ENCODE data around the gene CNDP1. TPM values are rescaled to one million over a fixed set of nuclear protein-coding genes. Genes with fewer than 3 reads are reported as not detected.

CNDP1 gene
- polyA plus RNA-seq, 1 donor (not counting 4 experiments of a cell fraction or from before 2014, with no cell fraction given): not detected

- Histone ChIP-seq H3K4me3 (ENCODE audit: control insufficient read depth in 2 of 3, extremely low read depth in 1 of 3, insufficient read depth in 2 of 3, low read depth in 1 of 3, low read length in 3 of 3) (no peak overlapping the region), H3K9me1 (ENCODE audit: control insufficient read depth, extremely low read depth, insufficient read depth, low read length) (no peaks in the 10 kb centered on the region), H3K79me2 (ENCODE audit: control insufficient read depth, insufficient read depth, low read length) (no peaks in the 10 kb centered on the region), H2AFZ (ENCODE audit: control insufficient read depth, low read length) (no peak overlapping the region), H3K9ac (ENCODE audit: control insufficient read depth, extremely low read depth, insufficient read depth, low read length) (no peak overlapping the region), H3K4me2 (ENCODE audit: control insufficient read depth, extremely low read depth, insufficient read depth, low read depth, low read length) (no peak overlapping the region), H4K20me1 (ENCODE audit: control insufficient read depth, extremely low read depth, insufficient read depth, low read length) (no peaks in the 10 kb centered on the region), H3K9me3 (ENCODE audit: control insufficient read depth, low read depth, low read length) (no peaks in the 10 kb centered on the region), H3K27ac (ENCODE audit: control insufficient read depth, insufficient read depth, low read length) (no peak overlapping the region), H3K27me3 (ENCODE audit: control insufficient read depth, extremely low read depth, insufficient read depth, low read length) (no peaks in the 10 kb centered on the region), H3K4me1 (ENCODE audit: control insufficient read depth, extremely low read depth, insufficient read depth, low read length) (no peaks in the 10 kb centered on the region), H3K36me3 (ENCODE audit: control insufficient read depth in 2 of 2, extremely low read depth in 1 of 2, insufficient read depth in 2 of 2, low read length in 2 of 2) (no peaks in the 10 kb centered on the region)
- dilution Hi-C loops (cut with MboI; ENCODE audit: extremely low pct_ligation_motif_present, low sequenced_read_pairs): no loop called here
- TF ChIP-seq, protein P1, sequence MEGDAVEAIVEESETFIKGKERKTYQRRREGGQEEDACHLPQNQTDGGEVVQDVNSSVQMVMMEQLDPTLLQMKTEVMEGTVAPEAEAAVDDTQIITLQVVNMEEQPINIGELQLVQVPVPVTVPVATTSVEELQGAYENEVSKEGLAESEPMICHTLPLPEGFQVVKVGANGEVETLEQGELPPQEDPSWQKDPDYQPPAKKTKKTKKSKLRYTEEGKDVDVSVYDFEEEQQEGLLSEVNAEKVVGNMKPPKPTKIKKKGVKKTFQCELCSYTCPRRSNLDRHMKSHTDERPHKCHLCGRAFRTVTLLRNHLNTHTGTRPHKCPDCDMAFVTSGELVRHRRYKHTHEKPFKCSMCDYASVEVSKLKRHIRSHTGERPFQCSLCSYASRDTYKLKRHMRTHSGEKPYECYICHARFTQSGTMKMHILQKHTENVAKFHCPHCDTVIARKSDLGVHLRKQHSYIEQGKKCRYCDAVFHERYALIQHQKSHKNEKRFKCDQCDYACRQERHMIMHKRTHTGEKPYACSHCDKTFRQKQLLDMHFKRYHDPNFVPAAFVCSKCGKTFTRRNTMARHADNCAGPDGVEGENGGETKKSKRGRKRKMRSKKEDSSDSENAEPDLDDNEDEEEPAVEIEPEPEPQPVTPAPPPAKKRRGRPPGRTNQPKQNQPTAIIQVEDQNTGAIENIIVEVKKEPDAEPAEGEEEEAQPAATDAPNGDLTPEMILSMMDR (optimal IDR thresholded peaks at IDR 0.05 in 1 of 3, IDR thresholded peaks at IDR 0.05 in 1 of 3, conservative IDR thresholded peaks at IDR 0.05 in 1 of 3; ENCODE audit: extremely low read depth in 1 of 3, insufficient read depth in 2 of 3, low read length in 3 of 3): no peak
- TF ChIP-seq EZH2 (IDR thresholded peaks at IDR 0.05; ENCODE audit: low read length): no peak
- FAIRE-seq: no peak
- DNase-seq (ENCODE audit: low read depth, low spot score): no peak
Observed at GRCh38 chr18:74567822-74568221, 33.5 kb downstream of the CNDP1 start.

- Histone ChIP-seq H2AFZ (ENCODE audit: control insufficient read depth, low read length) (no peak overlapping the region), H3K9me3 (ENCODE audit: control insufficient read depth, low read depth, low read length) (no peaks in the 10 kb centered on the region), H3K4me2 (ENCODE audit: control insufficient read depth, extremely low read depth, insufficient read depth, low read depth, low read length) (no peak overlapping the region), H3K79me2 (ENCODE audit: control insufficient read depth, insufficient read depth, low read length) (no peaks in the 10 kb centered on the region), H3K27ac (ENCODE audit: control insufficient read depth, insufficient read depth, low read length) (no peak overlapping the region), H3K9me1 (ENCODE audit: control insufficient read depth, extremely low read depth, insufficient read depth, low read length) (no peaks in the 10 kb centered on the region), H3K4me1 (ENCODE audit: control insufficient read depth, extremely low read depth, insufficient read depth, low read length) (no peaks in the 10 kb centered on the region), H4K20me1 (ENCODE audit: control insufficient read depth, extremely low read depth, insufficient read depth, low read length) (no peaks in the 10 kb centered on the region), H3K36me3 (ENCODE audit: control insufficient read depth in 2 of 2, extremely low read depth in 1 of 2, insufficient read depth in 2 of 2, low read length in 2 of 2) (no peaks in the 10 kb centered on the region), H3K4me3 (ENCODE audit: control insufficient read depth in 2 of 3, extremely low read depth in 1 of 3, insufficient read depth in 2 of 3, low read depth in 1 of 3, low read length in 3 of 3) (no peak overlapping the region), H3K9ac (ENCODE audit: control insufficient read depth, extremely low read depth, insufficient read depth, low read length) (no peak overlapping the region), H3K27me3 (ENCODE audit: control insufficient read depth, extremely low read depth, insufficient read depth, low read length) (no peaks in the 10 kb centered on the region)
- no peak for FAIRE-seq
- dilution Hi-C loops (cut with MboI; ENCODE audit: extremely low pct_ligation_motif_present, low sequenced_read_pairs): no loop called here
- no peak for TF ChIP-seq EZH2 (IDR thresholded peaks at IDR 0.05; ENCODE audit: low read length)
- TF ChIP-seq, protein P1 (optimal IDR thresholded peaks at IDR 0.05 in 1 of 3, IDR thresholded peaks at IDR 0.05 in 1 of 3, conservative IDR thresholded peaks at IDR 0.05 in 1 of 3; ENCODE audit: extremely low read depth in 1 of 3, insufficient read depth in 2 of 3, low read length in 3 of 3): no peak
- no peak for DNase-seq (ENCODE audit: low read depth, low spot score)
Observed at GRCh38 chr18:74569401-74569800, 35.1 kb downstream of the CNDP1 start.
